GM20000 (cell line): ENCODE data around the gene CDH12.
"Not testable (repeated sequence)": the region's sequence is repeated elsewhere in the genome, so short reads cannot be mapped to it uniquely, and the experiment has no call there.

Source experiments
- DNase-seq: peaks from one replicate; pipeline ENCODE4 v3.0.0; 2012; ENCODE audit warnings: low spot score
- TF ChIP-seq, protein P1 (sequence below): IDR thresholded peaks from 2 replicates; pipeline ENCODE4 v1.5.1; 2012; ENCODE audit warnings: mild to moderate bottlenecking, control low read depth; ENCODE audit errors: extremely low read depth, missing control alignments

The CDH12 gene

DNA sequence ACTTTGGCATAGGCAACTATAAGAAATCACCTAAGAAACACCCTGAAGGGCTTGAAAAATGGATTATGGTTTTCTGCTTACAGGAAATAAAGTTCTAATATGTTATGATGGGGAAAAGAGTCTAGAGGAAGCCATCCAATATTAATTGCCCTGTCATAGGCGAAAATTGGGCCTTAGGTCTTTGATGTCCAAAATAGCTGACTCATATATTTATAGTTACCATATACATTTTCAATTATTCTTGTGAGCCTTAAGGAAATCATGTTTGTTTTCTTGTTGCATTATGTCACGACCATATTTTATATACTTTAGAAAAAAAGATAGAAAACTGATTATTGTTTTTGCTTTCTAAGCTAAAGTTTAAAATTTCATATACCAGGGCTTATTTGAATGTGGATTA lies 509.1 kb downstream of the CDH12 start:
- DNase-seq, result no peak
- TF ChIP-seq, protein P1, sequence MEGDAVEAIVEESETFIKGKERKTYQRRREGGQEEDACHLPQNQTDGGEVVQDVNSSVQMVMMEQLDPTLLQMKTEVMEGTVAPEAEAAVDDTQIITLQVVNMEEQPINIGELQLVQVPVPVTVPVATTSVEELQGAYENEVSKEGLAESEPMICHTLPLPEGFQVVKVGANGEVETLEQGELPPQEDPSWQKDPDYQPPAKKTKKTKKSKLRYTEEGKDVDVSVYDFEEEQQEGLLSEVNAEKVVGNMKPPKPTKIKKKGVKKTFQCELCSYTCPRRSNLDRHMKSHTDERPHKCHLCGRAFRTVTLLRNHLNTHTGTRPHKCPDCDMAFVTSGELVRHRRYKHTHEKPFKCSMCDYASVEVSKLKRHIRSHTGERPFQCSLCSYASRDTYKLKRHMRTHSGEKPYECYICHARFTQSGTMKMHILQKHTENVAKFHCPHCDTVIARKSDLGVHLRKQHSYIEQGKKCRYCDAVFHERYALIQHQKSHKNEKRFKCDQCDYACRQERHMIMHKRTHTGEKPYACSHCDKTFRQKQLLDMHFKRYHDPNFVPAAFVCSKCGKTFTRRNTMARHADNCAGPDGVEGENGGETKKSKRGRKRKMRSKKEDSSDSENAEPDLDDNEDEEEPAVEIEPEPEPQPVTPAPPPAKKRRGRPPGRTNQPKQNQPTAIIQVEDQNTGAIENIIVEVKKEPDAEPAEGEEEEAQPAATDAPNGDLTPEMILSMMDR, result no peak

DNA sequence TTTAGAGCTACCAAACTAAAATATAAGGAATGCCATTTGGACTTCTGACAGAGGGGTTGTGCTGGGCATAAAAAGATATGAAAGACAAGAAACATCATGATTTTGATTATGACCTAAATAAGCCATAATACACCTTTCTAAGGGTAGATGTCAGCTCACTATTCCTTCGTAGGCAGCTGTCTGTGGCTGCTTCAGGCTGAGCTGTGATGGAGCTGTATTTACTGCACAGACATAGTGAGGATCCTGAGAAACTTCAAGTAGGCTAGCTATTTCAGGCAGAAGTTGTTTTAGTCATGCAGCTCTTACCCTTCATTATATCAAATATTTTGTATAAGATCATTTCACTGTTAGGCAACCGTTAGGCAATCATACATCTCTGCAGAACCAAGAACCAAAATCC lies 511.7 kb downstream of the CDH12 start:
- no peak for DNase-seq
- TF ChIP-seq, protein P1, result no peak

DNA sequence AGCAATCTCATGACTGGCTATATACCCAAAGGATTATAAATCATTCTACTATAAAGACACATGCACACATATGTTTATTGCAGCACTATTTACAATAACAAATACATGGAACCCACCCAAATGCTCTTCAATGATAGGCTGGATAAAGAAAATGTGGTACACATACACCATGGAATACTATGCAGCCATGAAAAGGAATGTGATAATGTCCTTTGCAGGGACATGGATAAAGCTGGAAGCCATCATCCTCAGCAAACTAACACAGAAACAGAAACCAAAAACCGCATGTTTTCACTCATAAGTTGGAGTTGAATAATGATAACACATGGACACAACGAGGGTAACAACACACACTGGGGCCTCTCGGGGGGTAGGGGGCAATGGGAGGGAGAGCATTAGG lies 520.2 kb downstream of the CDH12 start:
- DNase-seq, result not testable (repeated sequence)

DNA sequence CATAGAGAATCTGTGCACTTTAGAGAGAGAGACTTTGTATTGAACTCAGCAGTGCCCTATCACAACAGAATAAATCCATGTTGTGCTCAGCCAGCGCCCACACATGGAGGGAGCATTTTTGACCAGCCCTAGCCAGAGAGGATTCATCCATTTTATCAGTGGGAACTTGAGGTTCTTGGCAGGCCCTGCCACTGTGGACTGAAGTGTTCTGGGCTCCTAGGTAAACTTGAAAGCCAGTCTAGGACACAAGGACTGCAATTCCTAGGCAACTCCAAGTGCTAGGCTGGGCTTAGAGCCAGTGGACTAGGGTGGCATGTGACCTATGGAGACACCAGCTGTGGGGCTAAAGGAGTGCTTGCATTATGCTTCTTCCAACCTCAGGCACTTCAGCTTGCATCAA lies 523.5 kb downstream of the CDH12 start:
- no peak for DNase-seq
- TF ChIP-seq, protein P1, result no peak

DNA sequence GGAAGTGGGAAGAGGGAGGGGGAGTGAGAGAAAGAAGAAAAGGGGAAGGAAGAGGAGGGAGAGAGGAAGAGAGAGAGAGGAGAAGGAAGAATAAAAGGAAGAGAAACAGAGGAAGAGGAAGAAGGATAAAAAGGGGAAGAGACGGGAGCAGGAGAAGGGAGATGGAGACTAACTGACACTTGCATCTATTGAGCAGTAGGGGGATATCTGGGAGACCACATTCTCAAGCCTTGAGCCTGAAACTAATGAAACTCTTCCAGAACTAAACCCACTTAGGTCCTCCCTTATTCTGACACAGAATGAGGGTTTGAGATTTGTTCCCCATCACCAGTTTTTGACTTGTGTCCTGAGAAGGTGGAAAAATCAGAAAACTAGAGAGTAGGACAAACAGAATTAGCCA lies 533.3 kb downstream of the CDH12 start:
- TF ChIP-seq, protein P1, result no peak
- no peak for DNase-seq

DNA sequence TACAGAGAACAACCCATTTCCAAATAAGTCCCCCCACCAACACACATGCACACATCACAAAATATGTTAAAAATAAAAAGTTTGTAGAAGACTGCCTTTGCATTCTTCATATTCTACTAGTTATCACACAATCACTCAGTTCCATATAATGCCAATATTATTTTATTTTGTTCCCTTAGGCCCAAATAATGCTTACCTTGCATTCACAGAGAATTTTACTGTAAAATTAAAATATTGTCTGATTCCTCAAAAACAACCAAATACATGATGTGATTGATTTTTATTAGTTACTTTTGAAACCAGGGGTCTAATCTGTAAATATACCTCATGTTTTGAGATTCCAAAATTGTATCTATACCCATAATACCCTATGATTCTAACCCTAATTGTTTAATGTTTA lies 536.9 kb downstream of the CDH12 start:
- TF ChIP-seq, protein P1, result no peak
- DNase-seq, result no peak

DNA sequence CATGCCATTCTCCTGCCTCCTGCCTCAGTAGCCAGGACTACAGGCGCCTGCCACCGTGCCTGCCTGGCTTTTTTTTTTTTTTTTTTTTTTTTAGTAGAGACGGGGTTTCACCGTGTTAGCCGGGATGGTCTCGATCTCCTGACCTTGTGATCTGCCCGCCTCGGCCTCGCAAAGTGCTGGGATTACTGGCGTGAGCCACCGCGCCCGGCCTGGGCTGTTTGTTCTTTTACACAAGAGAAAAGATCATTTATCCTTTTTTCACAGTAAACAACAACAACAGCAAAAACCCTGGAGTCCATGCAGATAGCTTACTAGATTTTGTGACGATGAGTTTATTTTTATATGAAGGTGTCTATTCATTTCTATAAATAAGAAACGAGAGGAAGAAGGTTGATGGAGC lies 538.1 kb downstream of the CDH12 start:
- not testable (repeated sequence) for DNase-seq

DNA sequence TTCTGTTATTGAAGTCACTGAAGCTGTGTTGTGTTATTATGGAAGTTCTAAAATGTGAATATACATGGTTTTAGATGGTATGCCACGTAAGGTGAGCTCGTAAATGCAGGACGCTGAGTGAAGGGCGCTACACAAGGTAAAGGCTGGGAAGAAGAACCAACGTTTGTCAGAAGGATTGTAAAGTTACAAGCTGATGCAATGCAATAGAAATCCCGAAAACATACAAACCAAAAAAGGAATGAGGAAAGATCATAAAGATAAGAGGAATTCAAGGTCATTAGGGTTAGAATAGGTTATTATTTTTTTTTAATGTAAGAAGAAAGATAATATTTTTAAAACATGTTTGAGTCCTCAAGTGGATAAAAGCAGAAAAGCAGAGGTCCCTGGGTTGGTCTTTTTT lies 538.6 kb downstream of the CDH12 start:
- TF ChIP-seq, protein P1, result no peak
- no peak for DNase-seq

DNA sequence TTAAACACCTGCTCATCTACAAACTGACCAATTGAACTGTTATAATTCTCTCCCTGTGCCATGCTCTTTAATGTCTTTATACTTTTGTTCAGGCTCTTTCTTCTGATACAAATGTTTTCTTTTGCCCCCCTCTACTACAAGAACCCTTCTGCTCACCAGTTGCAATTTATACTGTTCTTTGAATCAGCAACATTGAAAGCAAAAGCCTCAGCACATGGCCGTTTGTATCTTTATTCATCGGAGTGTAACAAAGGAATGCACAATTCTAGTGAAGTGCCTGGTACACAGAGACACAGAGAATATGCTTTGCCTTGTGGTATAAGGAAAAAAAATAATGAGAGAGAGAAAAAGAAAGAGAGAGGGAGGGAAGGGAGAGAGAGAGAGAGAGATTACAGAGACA lies 547.1 kb downstream of the CDH12 start:
- no peak for DNase-seq
- TF ChIP-seq, protein P1, result no peak
